Activated CD4-positive, CD25-positive, alpha-beta regulatory T cell treated with anti-CD3 and anti-CD28 coated beads, Interleukin-2, amount 50 U/mL, for 72 hours (primary cell): ENCODE results near the gene STRBP.
"Not testable (repeated sequence)": the region's sequence is repeated elsewhere in the genome, so short reads cannot be mapped to it uniquely, and the experiment has no call there.

Source experiments
- DNase-seq: peaks from one replicate; pipeline ENCODE4 v3.0.0; 2021

Gene STRBP

GRCh38 chr9:123282362-123283047 lies 14.1 kb upstream of the STRBP start:
- DNase-seq, result no peak

DNA sequence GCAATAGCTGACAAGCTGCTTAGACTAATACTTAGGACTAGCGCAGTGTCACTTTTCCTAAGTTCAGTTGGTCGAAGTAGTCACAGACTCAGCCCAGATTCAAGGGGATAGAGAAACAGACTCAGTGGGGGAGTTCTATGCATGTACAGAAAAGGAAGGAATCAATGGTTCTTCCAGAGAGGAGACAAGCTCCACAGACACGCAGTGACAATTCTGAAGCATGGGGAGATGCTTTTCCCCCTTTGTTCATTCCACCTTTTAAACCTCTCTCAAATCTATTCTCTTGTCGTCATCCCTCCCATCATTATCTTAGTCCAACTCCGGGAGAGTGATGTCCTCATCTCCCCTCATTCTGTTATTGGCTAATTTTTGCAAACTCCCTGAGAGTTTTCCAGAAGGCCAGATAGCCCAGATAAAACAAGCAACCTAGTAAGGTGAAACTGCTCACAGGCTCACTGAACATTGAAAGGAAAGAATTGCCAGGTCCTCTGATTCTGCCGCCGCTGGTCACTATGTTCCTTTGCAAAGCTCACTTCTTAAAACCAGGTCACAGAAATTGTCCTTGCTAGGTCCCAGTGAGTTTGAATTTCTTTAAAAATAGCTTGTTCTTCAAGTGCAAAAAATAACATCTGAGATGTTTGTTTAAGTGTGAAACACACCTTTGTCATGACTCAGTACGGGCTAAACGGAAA lies 13.4 kb upstream of the STRBP start:
- DNase-seq, result no peak

- not testable (repeated sequence) for DNase-seq
Measured at GRCh38 chr9:123278879-123279493, 10.6 kb upstream of the STRBP start.

DNA sequence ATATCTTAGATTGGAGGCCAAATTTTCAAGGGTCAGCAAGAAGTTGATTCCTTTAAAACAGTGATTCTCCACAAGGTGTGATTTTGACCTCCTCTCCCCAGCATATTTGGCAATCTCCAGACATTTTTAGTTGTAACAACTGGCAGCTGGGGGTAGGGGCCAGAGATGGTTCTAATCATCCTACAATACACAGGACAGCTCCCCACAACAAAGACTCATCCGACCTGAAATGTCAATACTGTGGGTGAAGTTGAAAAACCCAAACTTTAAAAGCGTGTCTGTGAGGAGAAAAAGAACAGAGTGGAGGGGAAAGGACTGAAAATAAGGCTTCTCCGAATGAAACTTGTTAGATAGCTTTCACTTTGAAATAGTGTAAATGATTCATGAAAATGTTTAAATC lies 10.0 kb upstream of the STRBP start:
- DNase-seq, result no peak

- no peak for DNase-seq
Measured at GRCh38 chr9:123276551-123276950, 8.2 kb upstream of the STRBP start.

DNA sequence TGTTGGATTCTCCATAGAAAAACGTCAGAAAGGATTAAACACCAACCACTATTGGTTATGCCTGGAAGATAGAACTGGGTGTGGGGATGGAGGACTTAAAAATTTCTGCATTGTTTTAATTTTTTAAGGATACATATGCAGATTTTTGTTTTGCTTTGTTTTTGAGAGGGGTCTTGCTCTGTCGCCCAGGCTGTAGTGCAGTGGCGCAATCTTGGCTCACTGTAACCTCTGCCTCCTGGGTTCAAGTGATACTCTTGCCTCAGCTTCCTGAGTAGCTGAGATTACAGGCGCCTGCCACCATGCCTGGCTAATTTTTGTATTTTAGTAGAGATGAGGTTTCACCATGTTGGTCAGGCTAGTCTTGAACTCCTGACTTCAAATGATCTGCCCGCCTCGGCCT lies 2.7 kb upstream of the STRBP start:
- not testable (repeated sequence) for DNase-seq

DNA sequence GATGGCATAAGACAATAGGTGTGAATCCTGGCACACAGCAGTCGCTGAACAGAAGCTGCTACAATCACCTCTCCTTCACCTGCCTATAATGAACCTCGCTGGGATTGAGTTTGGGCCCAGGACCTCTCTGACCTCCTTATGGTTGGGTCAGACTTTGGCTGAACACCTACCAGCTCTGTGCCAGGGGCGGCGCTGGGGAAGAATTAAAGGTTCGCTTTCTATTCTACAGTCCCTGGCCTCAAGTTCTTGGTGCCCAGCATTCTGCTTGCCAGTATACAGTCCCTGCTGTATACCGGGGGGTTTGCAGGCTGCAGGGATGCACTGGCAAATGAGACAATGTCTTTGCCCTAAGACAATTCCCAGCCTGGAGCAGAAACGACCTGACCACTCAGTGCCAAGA lies 895 bp upstream of the STRBP start:
- no peak for DNase-seq

- no peak for DNase-seq
Measured at GRCh38 chr9:123268199-123268464, 254 bp downstream of the STRBP start.

GRCh38 chr9:123267481-123268198 lies 746 bp downstream of the STRBP start:
- no peak for DNase-seq

DNA sequence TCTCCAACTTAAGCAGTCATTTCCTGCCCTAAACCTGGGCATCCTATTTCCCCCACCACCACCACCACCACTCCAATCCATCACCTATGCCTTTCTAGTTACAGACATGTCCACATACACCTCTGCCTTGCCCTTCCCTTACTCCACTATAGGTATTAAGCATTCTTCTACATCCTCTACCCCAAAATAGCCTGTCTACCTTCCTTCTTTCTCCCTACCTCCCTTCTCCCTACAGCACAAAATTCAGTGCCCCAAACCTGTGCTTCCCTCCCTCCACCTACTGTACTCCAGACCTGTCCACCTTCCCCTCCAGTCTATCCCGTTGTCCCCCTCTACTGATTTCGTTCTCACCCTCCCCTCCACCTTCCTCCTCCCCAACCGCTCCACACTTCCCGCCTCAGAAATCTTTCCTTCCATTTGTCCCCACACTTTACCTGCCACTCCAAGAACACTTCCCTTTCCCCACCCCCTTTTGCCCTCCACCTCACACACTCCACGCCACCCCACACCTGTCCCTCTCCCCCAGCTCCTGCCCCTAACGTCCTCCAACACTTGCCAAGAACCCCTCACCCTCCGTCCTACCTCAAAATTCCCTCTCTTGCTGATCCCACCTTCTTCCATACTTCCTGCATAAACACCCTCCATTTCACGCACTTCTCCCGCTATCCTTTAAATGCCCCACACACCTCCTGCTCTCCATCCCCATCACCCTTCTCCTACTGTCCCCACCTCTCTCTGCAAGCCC lies 1.6 kb downstream of the STRBP start:
- no peak for DNase-seq

DNA sequence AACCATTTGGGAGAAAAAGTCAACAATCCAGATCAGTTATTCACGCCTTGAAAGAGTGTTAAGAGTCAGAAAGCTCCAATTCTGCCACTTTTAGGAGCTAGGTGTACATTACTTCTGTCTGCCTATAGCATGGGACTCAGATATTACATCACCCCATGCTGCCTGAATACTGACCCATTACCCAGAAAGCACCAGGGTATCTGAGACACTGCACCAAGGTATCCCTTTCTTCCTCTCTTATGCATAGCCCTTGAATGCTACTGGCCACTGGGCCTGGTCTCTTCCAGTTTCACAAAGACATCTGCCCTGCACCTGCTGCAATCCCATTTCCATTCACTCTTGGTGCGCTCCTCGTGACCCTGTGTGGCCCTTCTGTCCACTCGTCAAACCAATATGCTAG lies 2.6 kb downstream of the STRBP start:
- no peak for DNase-seq

- DNase-seq, result no peak
Measured at GRCh38 chr9:123263227-123263626, 5.2 kb downstream of the STRBP start.

DNA sequence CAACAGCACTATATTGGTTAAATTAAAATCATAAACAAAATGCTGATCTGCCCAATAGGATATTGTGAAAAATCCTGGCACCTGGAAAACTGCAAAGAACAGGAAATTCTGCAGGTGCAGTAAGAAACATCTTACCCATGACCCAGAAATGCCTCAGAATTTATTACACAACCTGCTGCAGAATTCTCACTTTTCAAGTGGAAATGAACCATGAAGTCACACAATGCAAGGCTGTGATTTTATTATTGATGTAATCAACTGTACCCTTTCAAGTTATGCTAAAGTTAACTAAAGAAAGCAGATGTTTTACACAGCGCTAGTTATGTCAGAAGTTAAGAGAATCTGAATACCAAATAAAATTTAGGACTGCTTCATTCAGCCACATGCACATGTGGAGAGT lies 6.0 kb downstream of the STRBP start:
- no peak for DNase-seq

- no peak for DNase-seq
Measured at GRCh38 chr9:123261006-123261677, 7.2 kb downstream of the STRBP start.

GRCh38 chr9:123260340-123260739 lies 8.0 kb downstream of the STRBP start:
- DNase-seq, result no peak

DNA sequence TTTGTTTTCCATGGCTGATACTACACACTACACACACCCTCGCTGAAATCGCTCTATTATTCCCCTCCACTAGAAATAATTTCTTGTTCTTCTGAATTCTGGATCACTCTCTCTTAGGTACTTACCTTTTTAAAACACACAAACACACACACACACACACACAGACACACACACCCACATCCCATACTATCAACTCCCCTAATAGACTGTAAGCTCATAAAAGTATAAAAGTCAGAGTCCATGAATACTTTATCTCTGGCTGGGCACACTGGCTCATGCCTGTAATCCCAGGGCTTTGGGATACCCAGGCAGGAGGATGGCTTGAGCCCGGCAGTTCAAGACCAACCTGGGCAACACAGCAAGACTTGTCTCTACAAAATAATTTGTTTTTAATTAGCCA lies 11.1 kb downstream of the STRBP start:
- DNase-seq, result no peak

GRCh38 chr9:123255718-123256117 lies 12.7 kb downstream of the STRBP start:
- DNase-seq, result no peak

DNA sequence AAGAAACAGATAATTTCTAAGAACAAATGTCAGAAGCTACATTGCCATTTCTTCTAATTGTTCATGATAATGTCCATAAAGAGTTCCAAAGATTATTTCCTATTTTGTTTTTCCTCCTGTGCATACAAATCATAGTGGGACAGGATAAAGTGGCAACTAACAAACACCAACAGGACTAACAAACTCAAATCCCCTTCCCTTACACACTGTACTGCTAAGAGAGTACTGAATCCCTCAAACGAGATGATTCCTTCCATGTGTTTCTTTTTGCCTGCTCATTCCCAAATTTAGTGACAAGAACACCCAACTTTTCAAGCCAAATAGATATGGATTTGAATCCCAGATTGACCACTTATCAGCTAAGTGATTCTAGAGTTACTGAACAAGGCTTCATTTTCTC lies 15.2 kb downstream of the STRBP start:
- no peak for DNase-seq

DNA sequence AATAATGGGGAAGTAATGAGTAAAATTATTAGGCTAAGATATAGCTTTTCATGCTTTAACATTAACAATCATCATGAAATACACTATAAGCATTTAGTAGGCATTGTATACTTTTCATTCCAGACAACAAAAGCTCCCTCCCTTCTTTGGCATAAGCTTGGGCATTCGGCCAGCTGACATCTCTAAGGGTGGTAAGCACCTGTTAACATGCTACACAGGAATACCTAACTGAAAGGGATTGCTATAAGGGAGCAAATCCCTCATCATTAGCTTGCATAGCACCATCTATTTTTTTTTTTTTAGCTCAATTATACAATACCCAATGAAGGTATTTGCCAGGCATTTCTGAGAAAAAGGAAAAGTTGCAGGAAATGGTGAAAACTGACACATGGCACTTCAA lies 16.6 kb downstream of the STRBP start:
- DNase-seq, result no peak

- no peak for DNase-seq
Measured at GRCh38 chr9:123251324-123251723, 17.1 kb downstream of the STRBP start.

DNA sequence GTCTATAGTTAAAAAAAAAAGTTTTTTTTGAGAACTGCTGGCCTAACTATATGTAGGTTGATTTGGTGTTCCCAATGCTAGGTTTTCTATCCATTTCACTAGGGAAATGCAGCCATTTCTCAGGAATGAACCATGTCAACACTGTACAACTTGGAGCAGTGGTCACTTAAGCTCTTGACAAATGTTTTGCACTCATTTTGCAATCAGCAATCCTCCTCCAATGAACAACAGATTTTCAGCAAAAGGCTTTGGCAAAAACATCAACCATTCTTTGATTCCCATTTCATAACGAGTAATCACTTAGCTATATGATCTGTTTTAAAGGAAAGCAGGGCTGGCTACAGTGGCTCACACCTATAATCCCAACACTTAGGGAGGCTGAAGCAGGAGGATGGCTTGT lies 17.9 kb downstream of the STRBP start:
- no peak for DNase-seq

DNA sequence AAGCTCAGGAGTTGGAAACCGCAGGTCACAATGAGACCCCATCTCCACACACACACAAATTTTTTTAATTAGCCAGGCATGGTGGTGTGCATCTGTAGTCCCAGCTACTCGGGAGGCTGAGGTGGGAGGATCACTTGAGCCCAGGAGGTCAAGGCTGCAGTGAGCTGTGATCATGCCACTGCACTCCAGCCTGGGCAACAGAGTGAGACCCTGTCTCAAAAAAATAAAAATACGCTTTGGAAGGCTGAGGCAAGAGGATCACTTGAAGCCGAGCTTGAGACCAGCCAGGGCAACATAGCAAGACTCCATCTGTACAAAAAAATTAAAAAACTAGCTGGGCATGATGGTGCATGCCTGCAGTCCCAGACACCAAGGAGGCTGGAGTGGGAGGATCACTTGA lies 19.2 kb downstream of the STRBP start:
- not testable (repeated sequence) for DNase-seq

DNA sequence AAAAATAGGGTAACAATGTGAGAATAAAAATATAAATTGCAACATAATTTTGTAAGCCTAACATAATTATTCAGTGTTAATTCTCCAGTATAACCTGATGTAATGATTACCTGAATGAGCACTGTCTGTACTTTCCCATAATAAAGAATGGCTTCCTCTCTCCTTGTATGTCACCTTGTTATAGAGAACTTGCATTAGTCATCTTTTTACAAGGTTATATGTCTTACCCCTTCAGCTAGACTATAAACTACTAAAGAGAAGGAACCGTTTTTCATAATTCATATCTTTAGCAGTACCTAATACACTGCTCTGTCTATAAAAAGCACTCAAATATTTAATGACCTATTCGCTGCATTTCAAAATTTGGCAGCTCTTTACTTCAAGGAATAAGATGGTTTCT lies 19.8 kb downstream of the STRBP start:
- no peak for DNase-seq
